Measurements from ENCODE around the gene LDHB. TPM values are rescaled to one million over a fixed set of nuclear protein-coding genes. Genes with fewer than 3 reads are reported as not detected.

Gene LDHB
- total and polyA plus RNA-seq, 10 donors: 166 to 346 (median 263) TPM

DNA sequence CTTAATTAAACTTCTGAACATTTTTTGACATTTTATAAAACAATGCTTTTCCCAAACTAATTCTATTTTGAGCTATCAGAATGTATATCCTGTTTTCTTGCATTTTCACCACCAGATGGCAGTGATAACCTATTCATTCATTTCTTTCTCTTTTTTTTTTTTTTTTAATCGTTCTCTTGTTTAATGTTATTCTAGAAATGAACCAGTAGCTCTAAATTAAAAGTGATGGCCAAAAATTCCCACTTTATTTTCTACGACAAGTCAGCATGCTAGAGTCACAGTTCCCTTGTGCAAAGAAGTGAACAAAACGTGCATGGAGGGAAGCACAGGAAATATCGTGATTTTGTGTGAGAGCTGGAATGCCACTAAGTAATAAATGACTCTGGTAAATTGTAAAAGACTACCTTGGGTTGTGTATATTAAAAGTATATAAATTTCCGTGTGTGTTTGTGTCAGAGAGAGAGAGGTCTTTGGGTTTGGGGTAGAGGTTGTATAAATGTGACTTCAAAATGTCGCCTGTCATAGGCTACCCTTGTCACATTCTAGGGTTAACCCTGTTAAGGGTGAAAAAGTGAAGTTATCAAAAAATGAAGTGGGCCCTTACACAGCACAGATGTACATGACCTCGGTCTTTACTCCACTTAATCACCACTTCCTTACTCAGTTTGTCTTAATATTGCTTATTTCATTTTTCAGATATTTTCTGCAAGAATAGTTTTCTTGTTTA lies 40.4 kb upstream of the LDHB start:
- H3K9me3 ChIP-seq: no peaks in the 10 kb centered on the region
- no peak for TF ChIP-seq POLR2A (IDR thresholded peaks at IDR 0.05)
- TF ChIP-seq POLR2AphosphoS5 (IDR thresholded peaks at IDR 0.05): no peak
- TF ChIP-seq, protein P1, sequence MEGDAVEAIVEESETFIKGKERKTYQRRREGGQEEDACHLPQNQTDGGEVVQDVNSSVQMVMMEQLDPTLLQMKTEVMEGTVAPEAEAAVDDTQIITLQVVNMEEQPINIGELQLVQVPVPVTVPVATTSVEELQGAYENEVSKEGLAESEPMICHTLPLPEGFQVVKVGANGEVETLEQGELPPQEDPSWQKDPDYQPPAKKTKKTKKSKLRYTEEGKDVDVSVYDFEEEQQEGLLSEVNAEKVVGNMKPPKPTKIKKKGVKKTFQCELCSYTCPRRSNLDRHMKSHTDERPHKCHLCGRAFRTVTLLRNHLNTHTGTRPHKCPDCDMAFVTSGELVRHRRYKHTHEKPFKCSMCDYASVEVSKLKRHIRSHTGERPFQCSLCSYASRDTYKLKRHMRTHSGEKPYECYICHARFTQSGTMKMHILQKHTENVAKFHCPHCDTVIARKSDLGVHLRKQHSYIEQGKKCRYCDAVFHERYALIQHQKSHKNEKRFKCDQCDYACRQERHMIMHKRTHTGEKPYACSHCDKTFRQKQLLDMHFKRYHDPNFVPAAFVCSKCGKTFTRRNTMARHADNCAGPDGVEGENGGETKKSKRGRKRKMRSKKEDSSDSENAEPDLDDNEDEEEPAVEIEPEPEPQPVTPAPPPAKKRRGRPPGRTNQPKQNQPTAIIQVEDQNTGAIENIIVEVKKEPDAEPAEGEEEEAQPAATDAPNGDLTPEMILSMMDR (IDR thresholded peaks at IDR 0.05 in 8 of 11, conservative IDR thresholded peaks at IDR 0.05 in 3 of 11): peak; percentile 43 to 87 (median 63)
- H3K4me3 ChIP-seq: peak overlapping the region in 1 of 8 donors; percentile 22
- DNase-seq: no peak
- 22 to 29% (median 23%) methylated on average over 7 of the region's 7 CpGs for WGBS, 5 donors
- intact Hi-C loops (cut with DNase I; ENCODE audit: low total_unique reads): loop anchor here (5.0 kb wide), 2 partner anchors 319 to 744 kb away; no protein-coding TSS in a partner anchor
- no peak overlapping the region for H3K27ac ChIP-seq
- H3K27me3 ChIP-seq (replicated peaks in 1 of 7): no peaks in the 10 kb centered on the region
- H3K36me3 ChIP-seq: no peaks in the 10 kb centered on the region
- peaks cover 0 to 5% (median 2%) of the 10 kb centered on the region in 6 donors for H3K4me1 ChIP-seq

DNA sequence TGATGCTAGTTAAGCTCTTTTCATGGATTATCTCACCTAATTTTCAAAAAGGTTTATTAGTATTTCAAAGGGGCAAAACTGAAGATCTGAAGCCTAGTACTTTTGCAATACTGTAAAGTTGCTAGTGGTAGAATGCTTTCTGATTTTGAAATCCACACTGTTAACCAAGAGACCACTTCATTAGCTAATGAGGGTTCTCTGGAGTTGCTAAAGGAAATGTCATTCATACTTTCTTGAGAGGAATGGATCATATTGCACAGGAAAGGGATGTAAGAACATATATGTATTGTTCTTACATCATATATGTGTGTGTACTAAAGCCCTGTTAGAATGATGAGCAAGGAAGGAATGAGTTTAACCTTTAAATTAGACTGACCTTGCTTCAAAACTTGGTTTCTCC lies 39.0 kb upstream of the LDHB start:
- Histone ChIP-seq H3K36me3 (no peaks in the 10 kb centered on the region), H3K4me3 (no peak overlapping the region), H3K9me3 (no peaks in the 10 kb centered on the region), H3K4me1 (peaks cover 0 to 5% (median 2%) of the 10 kb centered on the region in 6 donors), H3K27ac (no peak overlapping the region), H3K27me3 (replicated peaks in 1 of 7) (no peaks in the 10 kb centered on the region)
- TF ChIP-seq POLR2A (IDR thresholded peaks at IDR 0.05): no peak
- TF ChIP-seq, protein P1 (IDR thresholded peaks at IDR 0.05 in 8 of 11, conservative IDR thresholded peaks at IDR 0.05 in 3 of 11): no peak
- no peak for TF ChIP-seq POLR2AphosphoS5 (IDR thresholded peaks at IDR 0.05)
- no peak for DNase-seq
- intact Hi-C loops (cut with DNase I; ENCODE audit: low total_unique reads): loop anchor here (5.0 kb wide), 2 partner anchors 321 to 746 kb away; no protein-coding TSS in a partner anchor

DNA sequence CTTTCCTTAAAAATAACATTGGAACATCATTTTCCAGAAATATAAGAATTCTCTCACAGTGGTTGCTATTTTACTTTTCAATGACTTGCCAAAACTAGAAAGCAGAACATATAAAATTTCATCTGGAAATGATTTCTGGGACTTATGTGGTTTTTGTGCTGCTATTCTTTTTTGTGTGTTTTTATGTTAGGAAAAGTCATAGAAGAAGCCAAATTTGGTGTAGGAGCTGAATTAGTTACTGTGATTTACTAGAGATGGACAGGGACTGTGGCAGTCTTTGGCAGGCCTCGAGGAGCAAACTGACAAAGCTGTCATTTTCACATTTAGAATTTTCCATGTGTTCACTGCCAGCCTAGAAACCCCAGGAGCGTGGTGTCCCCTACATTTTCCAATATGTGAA lies 38.3 kb upstream of the LDHB start:
- intact Hi-C loops (cut with DNase I; ENCODE audit: low total_unique reads): loop anchor here (5.0 kb wide), 2 partner anchors 321 to 746 kb away; no protein-coding TSS in a partner anchor
- Histone ChIP-seq H3K4me1 (peaks cover 0 to 5% (median 2%) of the 10 kb centered on the region in 6 donors), H3K27me3 (replicated peaks in 1 of 7) (no peaks in the 10 kb centered on the region), H3K9me3 (no peaks in the 10 kb centered on the region), H3K36me3 (no peaks in the 10 kb centered on the region), H3K27ac (no peak overlapping the region), H3K4me3 (no peak overlapping the region)
- 73 to 87% (median 78%) methylated on average over 2 of the region's 2 CpGs for WGBS, 5 donors
- no peak for DNase-seq
- TF ChIP-seq POLR2A (IDR thresholded peaks at IDR 0.05): no peak
- no peak for TF ChIP-seq POLR2AphosphoS5 (IDR thresholded peaks at IDR 0.05)
- TF ChIP-seq, protein P1 (IDR thresholded peaks at IDR 0.05 in 8 of 11, conservative IDR thresholded peaks at IDR 0.05 in 3 of 11): no peak

DNA sequence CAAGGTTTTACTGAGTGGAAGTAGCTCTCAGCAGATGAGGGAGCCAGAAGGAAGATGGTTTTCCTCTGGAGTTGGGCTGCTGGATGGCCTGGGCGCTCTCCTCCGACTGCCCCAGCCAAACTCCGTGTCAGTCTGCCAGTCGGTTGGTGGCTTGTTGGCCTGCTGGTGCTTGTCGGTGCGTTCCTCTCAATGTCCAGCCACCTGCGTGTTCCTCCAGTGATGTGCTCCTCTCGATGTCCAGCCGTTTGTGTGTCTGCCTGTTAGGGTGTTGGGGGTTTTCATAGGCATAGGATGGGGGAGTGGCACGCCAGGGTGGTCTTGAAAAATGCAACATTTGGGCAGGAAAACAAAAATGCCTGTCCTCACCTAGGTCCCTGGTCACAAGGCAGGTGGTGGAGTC lies 37.0 kb upstream of the LDHB start:
- Histone ChIP-seq H3K4me1 (peaks cover 0 to 5% (median 2%) of the 10 kb centered on the region in 6 donors), H3K36me3 (no peaks in the 10 kb centered on the region), H3K4me3 (no peak overlapping the region), H3K27me3 (replicated peaks in 1 of 7) (no peaks in the 10 kb centered on the region), H3K27ac (no peak overlapping the region), H3K9me3 (peaks cover 0 to 6% (median 2%) of the 10 kb centered on the region in 8 donors)
- no peak for DNase-seq
- intact Hi-C loops (cut with DNase I; ENCODE audit: low total_unique reads): loop anchor here (5.0 kb wide), 2 partner anchors 323 to 748 kb away; no protein-coding TSS in a partner anchor
- WGBS, 5 donors: 91 to 97% (median 93%) methylated on average over 10 of the region's 10 CpGs
- TF ChIP-seq, protein P1 (IDR thresholded peaks at IDR 0.05 in 8 of 11, conservative IDR thresholded peaks at IDR 0.05 in 3 of 11): no peak
- TF ChIP-seq POLR2A (IDR thresholded peaks at IDR 0.05): no peak
